GM06990 (cell line): ENCODE data around the gene IP6K2.

Source experiments
- DNase-seq: peaks from one replicate; pipeline ENCODE4 v3.0.0-alpha.2; 2011; ENCODE audit not compliant: insufficient read length; ENCODE audit errors: extremely low read depth
- H3K27me3 ChIP-seq: replicated peaks from 2 replicates; pipeline ENCODE4 v1.6.0; 2011; ENCODE audit warnings: low read length; ENCODE audit not compliant: control insufficient read depth, insufficient read depth
- H3K36me3 ChIP-seq: 2 replicates; pipeline ENCODE4 v1.5.1; 2011; ENCODE audit warnings: low read length; ENCODE audit not compliant: control insufficient read depth, insufficient read depth
- H3K4me3 ChIP-seq: replicated peaks from 2 replicates; pipeline ENCODE4 v1.5.1; 2011; ENCODE audit warnings: low read depth, mild to moderate bottlenecking, control low read depth, low read length
- CTCF ChIP-seq: IDR thresholded peaks from 2 replicates; pipeline ENCODE4 v1.5.1; 2011; ENCODE audit warnings: low read length, control low read depth, mild to moderate bottlenecking, inconsistent platforms; ENCODE audit not compliant: insufficient read depth, poor library complexity, severe bottlenecking

IP6K2 gene

GRCh38 chr3:48648188-48648850 is 68.7 kb downstream of the IP6K2 start:
- Histone ChIP-seq H3K4me3 (no peak overlapping the region), H3K27me3 (no peaks in the 10 kb centered on the region), H3K36me3 (no peaks in the 10 kb centered on the region)
- DNase-seq: no peak
- no peak for TF ChIP-seq CTCF

- TF ChIP-seq CTCF: no peak
- Histone ChIP-seq H3K36me3 (no peaks in the 10 kb centered on the region), H3K4me3 (no peak overlapping the region), H3K27me3 (no peaks in the 10 kb centered on the region)
- no peak for DNase-seq
Observed at GRCh38 chr3:48647714-48648113, 69.3 kb downstream of the IP6K2 start.

- Histone ChIP-seq H3K36me3 (no peaks in the 10 kb centered on the region), H3K27me3 (no peaks in the 10 kb centered on the region), H3K4me3 (no peak overlapping the region)
- no peak for TF ChIP-seq CTCF
- no peak for DNase-seq
Observed at GRCh38 chr3:48644898-48645760, 71.9 kb downstream of the IP6K2 start.

- H3K27me3 ChIP-seq: no peaks in the 10 kb centered on the region
- no peak for DNase-seq
- H3K4me3 ChIP-seq: no peak overlapping the region
- TF ChIP-seq CTCF: no peak
- H3K36me3 ChIP-seq: no peaks in the 10 kb centered on the region
Observed at GRCh38 chr3:48642605-48643004, 74.4 kb downstream of the IP6K2 start.

GRCh38 chr3:48641396-48641795 is 75.6 kb downstream of the IP6K2 start:
- no peaks in the 10 kb centered on the region for H3K27me3 ChIP-seq
- no peak for DNase-seq
- no peak overlapping the region for H3K4me3 ChIP-seq
- H3K36me3 ChIP-seq: no peaks in the 10 kb centered on the region
- TF ChIP-seq CTCF: no peak
